Prostate gland (tissue), 2 donors: ENCODE measurements around the gene SH3GL3.

ENCODE experiments used
- POLR2A ChIP-seq: fragments of 450-650 bp; IDR thresholded peaks from one replicate; pipeline ENCODE4 v1.6.1; 2016; ENCODE audit warnings: antibody characterized with exemption, mild to moderate bottlenecking
- POLR2AphosphoS5 ChIP-seq: sonication (generic); formaldehyde crosslinking; IDR thresholded peaks from one replicate; pipeline ENCODE4 v1.6.1; 2017; ENCODE audit warnings: antibody characterized with exemption
- TF ChIP-seq, protein P1 (sequence below), 4 experiments: fragments of 200-600 bp in 2 of 4; fragments of 450-650 bp in 2 of 4; sonication (generic) in 2 of 4; IDR thresholded peaks; 1 replicate in 3 of 4; 2 replicates in 1 of 4; pipeline ENCODE4 v1.5.1; 2016 to 2019; ENCODE audit warnings: antibody characterized with exemption in 4 of 4, mild to moderate bottlenecking in 2 of 4, moderate library complexity in 2 of 4

DNA sequence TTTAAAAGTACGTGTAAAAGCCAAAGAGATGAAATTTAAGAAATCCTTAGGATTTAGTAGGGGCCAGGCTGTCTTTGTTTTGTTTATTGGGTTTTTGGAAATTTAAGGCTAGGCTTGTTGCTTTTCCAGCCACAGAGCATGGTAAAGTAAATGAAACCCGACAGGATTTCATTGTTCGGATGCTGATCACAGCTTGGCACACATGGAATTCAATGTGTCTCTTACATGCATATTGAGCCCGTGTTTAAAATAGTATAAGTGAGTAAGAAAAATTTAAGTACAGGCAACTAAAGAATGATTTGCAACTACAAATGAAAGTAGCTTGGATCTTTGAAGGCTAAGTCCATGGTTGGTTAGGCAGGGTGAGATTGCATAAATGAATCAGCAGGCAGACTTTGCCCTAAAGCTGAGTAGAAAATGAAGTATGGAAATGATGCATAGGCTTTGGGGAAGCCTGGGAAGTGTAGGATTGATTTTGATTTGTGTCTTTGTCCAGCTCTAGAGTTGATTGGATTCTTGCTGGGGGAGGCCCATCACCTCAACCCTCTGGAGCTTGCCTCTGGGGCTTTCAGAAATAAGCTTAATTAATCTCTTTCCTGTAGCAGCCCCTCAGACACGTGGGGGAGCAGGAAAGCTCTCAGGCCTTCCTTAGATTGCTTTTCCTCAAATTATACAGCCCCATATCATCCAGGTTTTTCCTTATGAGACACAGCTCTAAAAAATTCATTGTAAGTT lies 138.6 kb downstream of the SH3GL3 start:
- no peak for TF ChIP-seq POLR2A
- TF ChIP-seq, protein P1, sequence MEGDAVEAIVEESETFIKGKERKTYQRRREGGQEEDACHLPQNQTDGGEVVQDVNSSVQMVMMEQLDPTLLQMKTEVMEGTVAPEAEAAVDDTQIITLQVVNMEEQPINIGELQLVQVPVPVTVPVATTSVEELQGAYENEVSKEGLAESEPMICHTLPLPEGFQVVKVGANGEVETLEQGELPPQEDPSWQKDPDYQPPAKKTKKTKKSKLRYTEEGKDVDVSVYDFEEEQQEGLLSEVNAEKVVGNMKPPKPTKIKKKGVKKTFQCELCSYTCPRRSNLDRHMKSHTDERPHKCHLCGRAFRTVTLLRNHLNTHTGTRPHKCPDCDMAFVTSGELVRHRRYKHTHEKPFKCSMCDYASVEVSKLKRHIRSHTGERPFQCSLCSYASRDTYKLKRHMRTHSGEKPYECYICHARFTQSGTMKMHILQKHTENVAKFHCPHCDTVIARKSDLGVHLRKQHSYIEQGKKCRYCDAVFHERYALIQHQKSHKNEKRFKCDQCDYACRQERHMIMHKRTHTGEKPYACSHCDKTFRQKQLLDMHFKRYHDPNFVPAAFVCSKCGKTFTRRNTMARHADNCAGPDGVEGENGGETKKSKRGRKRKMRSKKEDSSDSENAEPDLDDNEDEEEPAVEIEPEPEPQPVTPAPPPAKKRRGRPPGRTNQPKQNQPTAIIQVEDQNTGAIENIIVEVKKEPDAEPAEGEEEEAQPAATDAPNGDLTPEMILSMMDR (IDR thresholded peaks at IDR 0.05) = no peak
- TF ChIP-seq POLR2AphosphoS5 = no peak
